Effector CD8-positive, alpha-beta T cell (primary cell): Measurements from ENCODE around the gene ZSWIM9.

Experiments used
- DNase-seq: peaks from one replicate; lab custom pipeline; 2025; lab: John Stamatoyannopoulos, UW

ZSWIM9 gene

DNA sequence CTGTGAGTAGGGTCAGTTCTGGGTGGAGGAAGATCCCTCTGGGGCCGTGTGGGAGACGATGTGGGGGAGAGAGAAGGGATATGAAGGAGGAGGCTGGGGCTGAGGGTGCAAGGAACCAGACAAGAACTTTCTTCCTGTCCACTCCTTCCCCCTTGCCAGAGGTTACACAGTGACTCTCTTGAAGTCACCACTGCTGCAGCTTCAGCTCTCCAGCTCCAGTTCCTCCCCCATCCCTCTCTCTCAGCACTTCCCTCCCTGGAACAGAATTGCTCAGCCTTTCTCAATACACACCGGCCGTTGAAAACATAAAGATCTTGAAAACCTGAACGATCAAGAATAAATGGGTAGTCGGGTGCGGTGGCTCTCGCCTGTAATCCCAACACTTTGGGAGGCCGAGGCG lies 5.1 kb downstream of the ZSWIM9 start:
- no peak for DNase-seq

DNA sequence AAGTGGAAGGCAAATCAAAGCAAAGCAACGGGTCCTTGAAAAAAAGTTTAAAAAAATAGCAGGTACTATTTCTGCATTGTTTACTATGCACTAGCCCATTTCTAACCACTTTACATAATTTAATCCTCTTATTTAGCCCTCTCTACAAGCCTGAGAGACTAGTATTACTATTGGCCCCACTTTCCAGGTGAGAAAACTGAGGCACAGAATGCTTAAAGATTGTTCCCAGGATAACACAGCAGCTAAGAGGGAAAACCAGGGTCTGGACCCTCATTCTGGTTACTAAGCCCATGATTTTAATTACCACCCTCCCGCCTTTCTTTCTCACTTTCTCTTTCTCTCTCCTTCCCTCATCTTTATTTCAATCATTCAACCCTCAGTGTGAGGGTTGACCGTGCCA lies 5.7 kb downstream of the ZSWIM9 start:
- no peak for DNase-seq

GRCh38 chr19:48181505-48181904 lies 11.0 kb downstream of the ZSWIM9 start:
- no peak for DNase-seq

DNA sequence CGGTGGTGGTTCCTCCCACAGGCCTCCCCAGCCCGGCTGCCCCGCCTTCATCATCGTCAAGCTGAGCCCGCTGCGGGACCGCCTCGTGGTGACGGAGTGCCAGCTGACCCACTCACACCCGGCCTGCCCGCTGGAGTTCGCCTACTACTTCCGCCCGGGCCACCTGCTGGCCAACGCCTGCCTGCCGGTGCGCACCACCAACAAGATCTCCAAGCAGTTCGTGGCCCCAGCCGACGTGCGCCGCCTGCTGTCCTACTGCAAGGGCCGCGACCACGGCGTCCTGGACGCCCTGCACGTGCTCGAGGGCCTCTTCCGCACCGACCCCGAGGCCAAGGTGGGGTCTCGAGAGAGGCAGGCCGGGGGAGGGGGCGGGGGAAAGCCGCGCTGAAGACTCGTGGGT lies 12.0 kb downstream of the ZSWIM9 start:
- no peak for DNase-seq

DNA sequence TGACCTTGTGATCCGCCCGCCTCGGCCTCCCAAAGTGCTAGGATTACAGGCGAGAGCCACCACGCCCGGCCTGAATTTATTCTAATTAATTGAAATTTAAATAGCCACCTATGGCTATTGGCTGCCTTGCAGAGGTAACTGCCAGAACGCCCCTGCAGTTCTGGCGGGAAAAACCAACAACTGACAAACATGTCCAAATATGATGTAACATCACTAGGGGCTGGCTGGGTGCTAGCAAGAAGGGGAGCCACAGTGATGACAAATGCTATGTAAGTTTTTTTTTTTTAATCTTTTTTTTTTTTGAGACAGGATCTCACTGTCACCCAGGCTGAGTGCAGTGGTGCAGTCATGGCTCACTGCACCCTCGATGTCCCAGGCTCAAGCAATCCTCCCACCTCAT lies 12.9 kb downstream of the ZSWIM9 start:
- no peak for DNase-seq

DNA sequence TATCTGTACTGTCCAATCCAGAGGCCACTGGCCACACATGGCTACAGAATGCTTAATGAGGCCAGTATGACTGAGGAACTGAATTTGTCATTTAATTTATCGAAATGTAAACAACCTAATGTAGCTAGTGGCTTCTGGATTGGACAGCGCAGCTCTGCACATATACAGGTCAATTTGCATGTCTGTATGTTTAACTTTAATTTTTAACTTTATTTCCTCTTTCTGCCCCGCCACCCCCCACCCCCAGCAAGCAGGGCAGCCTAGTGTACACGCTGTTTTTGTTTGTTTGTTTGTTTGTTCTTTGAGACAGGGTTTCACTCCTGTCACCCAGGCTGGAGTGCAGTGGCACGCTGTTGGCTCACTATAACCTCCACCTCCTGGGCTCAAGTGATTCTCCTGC lies 15.5 kb downstream of the ZSWIM9 start:
- DNase-seq, result no peak

- no peak for DNase-seq
Measured at GRCh38 chr19:48186541-48186991, 16.1 kb downstream of the ZSWIM9 start.

DNA sequence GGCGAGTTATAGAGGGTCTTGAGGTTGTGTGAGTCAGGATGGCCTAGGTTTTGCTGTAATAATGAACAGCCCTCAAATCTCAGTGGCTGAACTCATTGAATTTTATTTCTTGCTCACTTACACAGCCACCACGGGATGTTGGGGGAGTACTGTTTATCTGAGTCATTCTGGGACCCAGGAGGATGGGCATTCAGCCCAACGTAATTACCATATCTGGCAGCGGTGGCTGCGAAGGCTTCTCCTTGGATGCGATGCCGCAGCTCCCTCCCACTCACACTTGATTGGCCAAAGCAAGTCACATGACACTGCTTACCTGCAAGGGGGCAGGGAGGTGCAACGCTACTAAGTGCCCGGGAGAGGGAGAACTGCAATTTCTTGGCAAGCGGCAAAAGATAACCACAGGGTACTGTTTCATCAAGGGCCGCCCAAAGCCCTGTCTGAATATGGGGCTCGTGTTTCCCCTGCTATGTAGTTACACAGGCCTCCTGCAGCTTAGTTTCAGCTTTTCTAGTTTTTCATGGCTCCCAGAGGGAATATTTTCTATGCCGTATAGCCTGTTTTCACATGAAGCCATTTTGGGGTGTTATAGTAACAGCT lies 19.9 kb downstream of the ZSWIM9 start:
- peak; percentile 20 for DNase-seq

GRCh38 chr19:48190885-48191284 lies 20.4 kb downstream of the ZSWIM9 start:
- no peak for DNase-seq

DNA sequence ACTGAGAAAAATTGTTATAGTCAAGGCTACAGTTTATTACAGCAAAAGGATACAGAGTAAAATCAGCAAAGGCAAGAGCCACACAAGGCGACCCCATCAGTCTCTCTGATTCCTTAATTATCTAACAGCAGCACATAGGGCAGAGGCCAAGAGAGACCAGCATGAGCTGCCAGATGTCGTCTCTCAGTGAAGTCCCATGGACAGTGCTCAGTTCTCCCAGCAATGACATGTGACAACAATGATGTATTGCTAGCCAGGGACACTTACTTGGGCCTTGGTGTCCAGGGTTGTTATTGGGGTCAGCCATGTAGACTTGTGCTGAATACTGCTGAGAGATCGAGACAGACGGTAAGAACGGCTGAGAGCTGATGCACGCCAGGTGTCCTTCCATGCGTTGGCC lies 22.3 kb downstream of the ZSWIM9 start:
- DNase-seq, result no peak

- peak; percentile 18 for DNase-seq
Measured at GRCh38 chr19:48194041-48194843, 23.8 kb downstream of the ZSWIM9 start.

- DNase-seq, result no peak
Measured at GRCh38 chr19:48194844-48195830, 24.7 kb downstream of the ZSWIM9 start.

- DNase-seq, result no peak
Measured at GRCh38 chr19:48196321-48196763, 25.9 kb downstream of the ZSWIM9 start.

- DNase-seq, result no peak
Measured at GRCh38 chr19:48196933-48197665, 26.6 kb downstream of the ZSWIM9 start.

DNA sequence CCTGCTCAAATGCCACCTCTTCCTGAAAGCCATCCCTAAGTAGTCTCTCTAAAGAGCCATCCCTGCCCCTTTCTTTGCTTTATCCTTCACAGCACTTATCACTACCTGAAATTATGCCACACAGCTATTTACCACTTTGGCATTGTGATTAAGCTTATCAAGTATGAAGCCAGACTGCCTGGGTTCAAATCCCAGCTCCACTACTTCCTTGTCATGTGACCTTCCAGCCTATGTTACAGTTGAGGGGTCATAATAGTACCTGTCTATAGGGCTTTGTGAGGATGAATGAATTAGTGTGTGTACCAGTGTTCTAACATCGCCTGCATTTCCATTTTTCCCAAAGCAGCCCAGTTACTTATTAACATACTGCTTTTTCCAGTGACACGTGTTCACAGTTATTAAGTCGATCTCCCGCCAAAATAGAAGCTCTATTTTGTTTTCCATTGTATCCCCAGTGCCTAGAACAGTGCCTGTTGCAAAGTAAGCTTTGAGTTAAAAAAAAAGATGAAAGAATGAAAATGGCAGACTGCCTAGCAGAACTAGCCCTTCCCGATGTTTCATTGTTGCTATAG lies 32.8 kb downstream of the ZSWIM9 start:
- no peak for DNase-seq

GRCh38 chr19:48203794-48204628 lies 33.5 kb downstream of the ZSWIM9 start:
- peak; percentile 81 for DNase-seq

GRCh38 chr19:48206397-48207093 lies 36.1 kb downstream of the ZSWIM9 start:
- no peak for DNase-seq

- no peak for DNase-seq
Measured at GRCh38 chr19:48210005-48210404, 39.5 kb downstream of the ZSWIM9 start.

DNA sequence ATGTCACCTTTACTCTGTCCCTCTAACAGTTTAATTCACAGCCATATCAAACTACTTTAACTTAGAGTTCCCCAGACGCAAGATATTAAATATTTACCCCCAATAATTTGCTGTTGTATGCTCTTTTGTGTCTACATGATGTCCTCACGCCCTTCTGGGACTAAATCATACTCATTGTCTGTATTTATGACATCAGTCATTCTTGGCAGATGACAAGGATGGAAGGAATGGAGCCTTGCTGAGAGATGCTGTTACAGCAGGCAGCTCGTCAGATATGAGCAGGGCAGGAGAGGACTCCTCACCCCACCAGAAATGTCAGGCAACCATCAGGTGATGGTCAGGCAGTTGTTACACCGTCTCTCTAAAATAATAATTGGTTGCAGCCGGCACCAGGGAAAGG lies 43.5 kb downstream of the ZSWIM9 start:
- no peak for DNase-seq

- DNase-seq, result no peak
Measured at GRCh38 chr19:48216933-48217332, 46.5 kb downstream of the ZSWIM9 start.
